ENCODE measurements around the gene IL20. TPM values are rescaled to one million over a fixed set of nuclear protein-coding genes. Genes with fewer than 3 reads are reported as not detected.

IL20 gene
- total and polyA plus RNA-seq, 2 of the 8 experiments (the other 6 are each of a cell fraction or from before 2014, with no cell fraction given): not detected

DNA sequence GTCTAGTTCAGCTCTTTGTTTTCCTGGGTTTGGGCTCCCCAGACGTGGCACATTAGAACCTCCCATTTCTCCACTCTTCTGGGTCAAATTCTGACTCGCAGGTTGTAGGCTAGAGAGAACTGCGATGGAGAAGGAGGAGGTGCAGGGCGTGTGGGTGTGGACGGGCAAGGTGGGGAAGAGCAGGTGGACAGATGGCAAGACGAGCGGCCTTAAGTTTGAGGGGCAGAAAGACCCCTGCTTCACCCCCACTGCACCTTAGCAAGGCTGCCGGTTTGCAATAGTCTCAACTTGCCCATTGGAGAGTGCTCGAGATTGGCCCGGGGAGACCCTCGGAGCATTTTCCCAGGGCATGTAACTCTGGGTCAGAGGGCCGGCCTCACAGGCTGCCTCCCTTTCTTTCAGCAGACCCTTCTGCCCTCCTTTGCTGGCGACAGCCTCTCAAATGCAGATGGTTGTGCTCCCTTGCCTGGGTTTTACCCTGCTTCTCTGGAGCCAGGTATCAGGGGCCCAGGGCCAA lies 33.5 kb downstream of the IL20 start:
- H2BK5ac ChIP-seq (ENCODE audit: low read depth, low read length): no peak overlapping the region
- H3K27ac ChIP-seq (ENCODE audit: low read depth, low read length): no peak overlapping the region
- no peaks in the 10 kb centered on the region for H3K23me2 ChIP-seq (ENCODE audit: low read depth, low read length)
- H2AFZ ChIP-seq (ENCODE audit: low read length): no peak overlapping the region
- H2AK5ac ChIP-seq (ENCODE audit: low read depth, low read length): no peak overlapping the region
- 83% methylated on average over 13 of the region's 13 CpGs; no CpG with 5 or more reads in 1 of the 2 experiments for WGBS, 2 experiments (ENCODE audit: extremely low coverage in 1 of 2, insufficient coverage in 1 of 2, insufficient read length in 1 of 2, insufficient replicate concordance in 2 of 2, low coverage in 1 of 2, low lambda C conversion rate in 2 of 2, missing lambda C conversion rate in 1 of 2)
- H4K20me1 ChIP-seq (replicated peaks in 1 of 2; ENCODE audit: control insufficient read depth in 1 of 2, insufficient read depth in 2 of 2, low read length in 2 of 2): no peaks in the 10 kb centered on the region
- no peak overlapping the region for H4K91ac ChIP-seq (replicated peaks; ENCODE audit: insufficient read length, low read length)
- H3K9ac ChIP-seq (replicated peaks in 1 of 4; ENCODE audit: extremely low read depth in 1 of 4, low read depth in 3 of 4, low read length in 3 of 4): no peak overlapping the region
- 0 out of 2 replicates have a peak overlapping the region, but pooled peaks have one; percentile 31 for H4K8ac ChIP-seq (ENCODE audit: extremely low read depth, insufficient read depth, low read length)
- H2BK120ac ChIP-seq (replicated peaks; ENCODE audit: low read depth, low read length): no peak overlapping the region
- H3K4me1 ChIP-seq (replicated peaks in 1 of 4; ENCODE audit: control insufficient read depth in 3 of 4, insufficient read depth in 4 of 4, low read length in 3 of 4): no peaks in the 10 kb centered on the region; a peak in 1 of 7 replicates
- H3K36me3 ChIP-seq (ENCODE audit: control insufficient read depth in 2 of 4, insufficient read depth in 4 of 4, low read length in 3 of 4): no peaks in the 10 kb centered on the region
- H3K23ac ChIP-seq (ENCODE audit: insufficient read length): no peak overlapping the region
- H3K4me2 ChIP-seq (ENCODE audit: insufficient read depth in 1 of 2, low read depth in 2 of 2, low read length in 2 of 2): no peak overlapping the region
- no peak overlapping the region for H3K4me3 ChIP-seq (ENCODE audit: extremely low read depth in 1 of 4, insufficient read depth in 2 of 4, low read depth in 3 of 4, low read length in 4 of 4)
- CTCF ChIA-PET (ENCODE audit: partially characterized antibody): interaction anchor here (1.5 to 7.2 kb wide), 6 partner anchors 8 to 137 kb away, joined by 4 to 52 read pairs (median 8); partner anchors contain the start of gene IL20
- FAIRE-seq (no peak), DNase-seq (ENCODE audit: low read depth in 1 of 2, low spot score in 2 of 2) (no peak)
- H3K27me3 ChIP-seq (replicated peaks in 1 of 4; ENCODE audit: control insufficient read depth in 3 of 4, extremely low read depth in 1 of 4, insufficient read depth in 3 of 4, low read length in 3 of 4): no peaks in the 10 kb centered on the region
- no peaks in the 10 kb centered on the region for H3K9me3 ChIP-seq (ENCODE audit: insufficient read depth in 2 of 2, low read depth in 1 of 2, low read length in 1 of 2)
- H3K56ac ChIP-seq (replicated peaks; ENCODE audit: insufficient read length, low read depth, low read length): no peak overlapping the region
- H3K4ac ChIP-seq (replicated peaks; ENCODE audit: insufficient read length, low read depth, low read length): no peak overlapping the region
- H3K14ac ChIP-seq (ENCODE audit: insufficient read length): no peak overlapping the region
- POLR2A ChIA-PET (ENCODE audit: partially characterized antibody): interaction anchor here (1.6 kb wide), 1 partner anchor 13 kb away, joined by 4 read pairs; no protein-coding TSS in a partner anchor
- no peak overlapping the region for H3K18ac ChIP-seq (ENCODE audit: extremely low read depth, low read length)
- H4K5ac ChIP-seq (ENCODE audit: insufficient read length, low read depth, low read length): no peak overlapping the region
- H2BK20ac ChIP-seq (ENCODE audit: low read length): no peak overlapping the region
- H3K79me1 ChIP-seq (ENCODE audit: low read depth, low read length): no peaks in the 10 kb centered on the region
- H2BK15ac ChIP-seq (ENCODE audit: low read length): no peak overlapping the region
- H3K79me2 ChIP-seq (ENCODE audit: control insufficient read depth in 1 of 2, insufficient read depth in 2 of 2, low read length in 2 of 2): no peaks in the 10 kb centered on the region
- H2BK12ac ChIP-seq (ENCODE audit: low read depth, low read length): no peak overlapping the region
- TF ChIP-seq RXRA (IDR thresholded peaks at IDR 0.05; ENCODE audit: insufficient read depth, low read depth, low read length) (no peak), EGR1 (IDR thresholded peaks at IDR 0.05; ENCODE audit: borderline replicate concordance, low read depth, low read length) (no peak), NANOG (IDR thresholded peaks at IDR 0.05; ENCODE audit: insufficient read depth, low read depth, low read length, poor library complexity, severe bottlenecking) (no peak), SAP30 (IDR thresholded peaks at IDR 0.05; ENCODE audit: insufficient read depth, insufficient replicate concordance, low read length) (no peak), TBP (IDR thresholded peaks at IDR 0.05; ENCODE audit: low read depth, low read length) (no peak), ZNF274 (IDR thresholded peaks at IDR 0.05; ENCODE audit: borderline replicate concordance, extremely low read depth, low read length) (no peak), FOSL1 (IDR thresholded peaks at IDR 0.05; ENCODE audit: insufficient read depth, low read depth, low read length) (no peak), HDAC2 (IDR thresholded peaks at IDR 0.05; ENCODE audit: borderline replicate concordance in 1 of 2, low read depth in 2 of 2, low read length in 2 of 2) (no peak), SUZ12 (IDR thresholded peaks at IDR 0.05; ENCODE audit: low read length) (no peak)
- TF ChIP-seq, protein P1, sequence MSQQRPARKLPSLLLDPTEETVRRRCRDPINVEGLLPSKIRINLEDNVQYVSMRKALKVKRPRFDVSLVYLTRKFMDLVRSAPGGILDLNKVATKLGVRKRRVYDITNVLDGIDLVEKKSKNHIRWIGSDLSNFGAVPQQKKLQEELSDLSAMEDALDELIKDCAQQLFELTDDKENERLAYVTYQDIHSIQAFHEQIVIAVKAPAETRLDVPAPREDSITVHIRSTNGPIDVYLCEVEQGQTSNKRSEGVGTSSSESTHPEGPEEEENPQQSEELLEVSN (IDR thresholded peaks at IDR 0.05): no peak
- TF ChIP-seq, protein P2, sequence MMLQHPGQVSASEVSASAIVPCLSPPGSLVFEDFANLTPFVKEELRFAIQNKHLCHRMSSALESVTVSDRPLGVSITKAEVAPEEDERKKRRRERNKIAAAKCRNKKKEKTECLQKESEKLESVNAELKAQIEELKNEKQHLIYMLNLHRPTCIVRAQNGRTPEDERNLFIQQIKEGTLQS (IDR thresholded peaks at IDR 0.05; ENCODE audit: insufficient read depth, low read depth, low read length): no peak

Measured in H1 (cell line).